CD4-positive, CD25-positive, alpha-beta regulatory T cell (primary cell): Measurements from ENCODE around the gene KCNN1. TPM values are rescaled to one million over a fixed set of nuclear protein-coding genes. Genes with fewer than 3 reads are reported as not detected.
A peak's percentile ranks its signal among the peaks of the same experiment; 100 is the strongest.

Experiments
- ATAC-seq, 2 donors: fragments of 150-1000 bp; cut with Tn5 transposase; one replicate each; pipeline ENCODE4 v1.10.0; 2021; ENCODE audit warnings: low read depth in 2 of 2, moderate number of reproducible peaks in 2 of 2, moderate library complexity in 1 of 2
- DNase-seq, 3 donors: peaks; one replicate each; pipeline versions ENCODE4 v3.0.0 to v3.0.0-alpha.2; 2012 to 2022; ENCODE audit warnings: mixed read lengths in 1 of 3
- H3K27ac ChIP-seq: one replicate; pipeline ENCODE4 v1.7.0; 2013; ENCODE audit warnings: mild to moderate bottlenecking, low read length; ENCODE audit not compliant: insufficient read depth, poor library complexity, severe bottlenecking
- H3K27me3 ChIP-seq: one replicate; pipeline ENCODE4 v1.7.0; 2013; ENCODE audit warnings: low read length; ENCODE audit not compliant: control insufficient read depth, insufficient read depth
- H3K36me3 ChIP-seq: one replicate; pipeline ENCODE4 v1.7.0; 2013; ENCODE audit warnings: mild to moderate bottlenecking, low read length, moderate library complexity; ENCODE audit not compliant: control insufficient read depth, insufficient read depth
- H3K4me1 ChIP-seq: 2 replicates; pipeline ENCODE4 v1.7.0; 2013; ENCODE audit warnings: mild to moderate bottlenecking, low read length; ENCODE audit not compliant: insufficient read depth, control insufficient read depth, poor library complexity, severe bottlenecking
- H3K4me3 ChIP-seq: one replicate; pipeline ENCODE4 v1.7.0; 2013; ENCODE audit warnings: low read depth, mild to moderate bottlenecking, low read length, moderate library complexity
- H3K9me3 ChIP-seq, 2 experiments: 1 replicate in 1 of 2; 2 replicates in 1 of 2; pipeline ENCODE4 v1.7.0; 2013; ENCODE audit warnings: low read length in 2 of 2, mild to moderate bottlenecking in 1 of 2, moderate library complexity in 1 of 2; ENCODE audit not compliant: control insufficient read depth in 2 of 2
- H3K27ac Mint-ChIP-seq, 3 donors: one replicate each; pipeline ENCODE4 v1.8.0; 2020 to 2022; ENCODE audit warnings: mild to moderate bottlenecking in 3 of 3, mixed read lengths in 3 of 3, moderate library complexity in 2 of 3
- H3K27me3 Mint-ChIP-seq: one replicate; pipeline ENCODE4 v1.8.0; 2022; ENCODE audit warnings: mild to moderate bottlenecking, mixed read lengths
- H3K36me3 Mint-ChIP-seq: one replicate; pipeline ENCODE4 v1.8.0; 2020; ENCODE audit warnings: mixed read lengths
- H3K4me1 Mint-ChIP-seq, 4 donors: one replicate each; pipeline ENCODE4 v1.8.0; 2020 to 2022; ENCODE audit warnings: mixed read lengths in 4 of 4, mild to moderate bottlenecking in 1 of 4
- H3K4me3 Mint-ChIP-seq, 4 donors: one replicate each; pipeline ENCODE4 v1.8.0; 2020 to 2022; ENCODE audit warnings: mild to moderate bottlenecking in 4 of 4, mixed read lengths in 4 of 4, moderate library complexity in 3 of 4
- H3K9me3 Mint-ChIP-seq, 7 donors: one replicate each; pipeline ENCODE4 v1.8.0; 2020 to 2022; ENCODE audit warnings: mixed read lengths in 7 of 7, mild to moderate bottlenecking in 3 of 7, moderate library complexity in 2 of 7
- polyA plus RNA-seq, 4 donors: library from polyadenylated mRNA; unstranded; fragments of 300-500 nt; fragmentation: Illumina TruSeq; gene quantifications; one replicate each; pipeline ENCODE4 v1.2.3, GENCODE V29; 2021
- total RNA-seq: library from RNA; stranded (reverse); gene quantifications from one replicate; pipeline ENCODE4 v1.2.3, GENCODE V29; 2022

KCNN1 gene
- total and polyA plus RNA-seq, 5 donors from 2014 or later = not detected

DNA sequence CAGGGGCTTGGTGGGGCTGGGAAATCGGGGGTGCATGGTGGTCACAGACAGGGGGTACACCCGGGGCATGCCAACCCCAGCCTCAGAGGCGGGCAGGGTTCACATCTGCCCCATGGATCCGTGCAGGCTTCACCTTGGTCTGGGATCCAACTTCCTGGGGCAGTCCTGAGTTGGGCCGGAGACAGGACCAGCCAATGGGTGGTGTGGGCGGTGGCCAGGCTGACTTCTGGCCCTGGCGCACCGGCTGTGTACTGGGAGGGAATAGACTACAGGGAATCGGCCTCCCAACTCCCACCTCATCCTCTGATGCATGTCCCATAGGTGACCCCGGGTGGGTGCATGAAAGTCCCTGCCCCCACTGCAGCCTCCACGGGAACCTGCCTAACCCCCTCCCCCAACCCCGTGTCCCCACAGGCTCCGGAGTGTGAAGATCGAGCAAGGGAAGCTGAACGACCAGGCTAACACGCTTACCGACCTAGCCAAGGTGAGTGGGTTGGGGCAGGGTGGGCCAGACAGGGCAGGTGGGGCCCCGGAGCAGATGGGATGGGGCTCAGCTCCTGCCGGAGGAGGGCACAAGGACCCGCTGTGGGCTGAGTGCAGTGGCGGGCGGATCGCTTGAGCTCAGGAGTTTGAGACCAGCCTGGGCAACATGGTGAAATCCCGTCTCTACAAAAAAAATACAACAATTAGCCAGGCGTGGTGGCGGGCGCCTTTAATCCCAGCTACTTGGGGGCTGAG lies 26.3 kb downstream of the KCNN1 start:
- no peak for ATAC-seq
- Mint-ChIP-seq H3K4me3 (no peak overlapping the region), H3K27me3 (peaks cover 6% of the 10 kb centered on the region), H3K36me3 (no peaks in the 10 kb centered on the region), H3K4me1 (peaks cover 0 to 8% (median 3%) of the 10 kb centered on the region in 4 donors), H3K27ac (no peak overlapping the region), H3K9me3 (no peaks in the 10 kb centered on the region)
- Histone ChIP-seq H3K9me3 (no peaks in the 10 kb centered on the region), H3K27me3 (no peaks in the 10 kb centered on the region), H3K36me3 (no peaks in the 10 kb centered on the region), H3K4me1 (no peaks in the 10 kb centered on the region), H3K27ac (no peak overlapping the region), H3K4me3 (no peak overlapping the region)
- no peak for DNase-seq

DNA sequence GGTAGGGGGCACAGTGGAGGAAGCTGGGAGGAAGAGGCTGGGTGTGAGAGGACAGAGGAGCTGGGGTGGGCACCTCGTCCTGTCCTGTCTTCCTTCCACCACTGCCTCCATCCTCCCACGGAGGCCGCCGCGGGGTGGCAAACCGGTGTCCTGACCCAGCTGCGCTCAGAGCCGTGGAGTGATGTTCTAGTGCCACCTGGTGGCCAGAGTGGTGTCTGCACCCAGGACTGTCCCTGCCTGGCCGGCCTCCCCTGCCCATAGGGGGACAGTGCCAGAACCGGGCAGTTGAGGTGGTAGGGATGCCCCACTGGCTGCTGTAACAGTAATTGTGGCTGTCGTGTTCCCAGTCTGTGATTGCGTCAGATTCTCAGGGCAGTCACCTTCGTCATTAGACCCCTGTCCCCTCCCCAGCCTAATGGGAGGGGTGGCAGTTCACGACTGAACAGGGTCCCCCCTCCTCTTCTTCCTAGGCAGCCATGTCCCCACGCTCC lies 30.0 kb downstream of the KCNN1 start:
- Mint-ChIP-seq H3K4me3 (peak overlapping the region in 1 of 4 donors; percentile 82), H3K27me3 (peaks cover 6% of the 10 kb centered on the region), H3K9me3 (peaks cover 0 to 1% (median 0%) of the 10 kb centered on the region in 7 donors), H3K36me3 (no peaks in the 10 kb centered on the region), H3K27ac (peak overlapping the region; percentile 26 to 32 (median 31)), H3K4me1 (peaks cover 3 to 22% (median 10%) of the 10 kb centered on the region in 4 donors)
- no peaks in the 10 kb centered on the region for H3K9me3 ChIP-seq
- no peaks in the 10 kb centered on the region for H3K27me3 ChIP-seq
- peak; percentile 76 to 82 (median 78) for DNase-seq
- H3K27ac ChIP-seq = no peak overlapping the region
- peaks cover 15% of the 10 kb centered on the region for H3K4me1 ChIP-seq
- H3K36me3 ChIP-seq = no peaks in the 10 kb centered on the region
- H3K4me3 ChIP-seq = no peak overlapping the region
- ATAC-seq = peak; percentile 54 to 59

DNA sequence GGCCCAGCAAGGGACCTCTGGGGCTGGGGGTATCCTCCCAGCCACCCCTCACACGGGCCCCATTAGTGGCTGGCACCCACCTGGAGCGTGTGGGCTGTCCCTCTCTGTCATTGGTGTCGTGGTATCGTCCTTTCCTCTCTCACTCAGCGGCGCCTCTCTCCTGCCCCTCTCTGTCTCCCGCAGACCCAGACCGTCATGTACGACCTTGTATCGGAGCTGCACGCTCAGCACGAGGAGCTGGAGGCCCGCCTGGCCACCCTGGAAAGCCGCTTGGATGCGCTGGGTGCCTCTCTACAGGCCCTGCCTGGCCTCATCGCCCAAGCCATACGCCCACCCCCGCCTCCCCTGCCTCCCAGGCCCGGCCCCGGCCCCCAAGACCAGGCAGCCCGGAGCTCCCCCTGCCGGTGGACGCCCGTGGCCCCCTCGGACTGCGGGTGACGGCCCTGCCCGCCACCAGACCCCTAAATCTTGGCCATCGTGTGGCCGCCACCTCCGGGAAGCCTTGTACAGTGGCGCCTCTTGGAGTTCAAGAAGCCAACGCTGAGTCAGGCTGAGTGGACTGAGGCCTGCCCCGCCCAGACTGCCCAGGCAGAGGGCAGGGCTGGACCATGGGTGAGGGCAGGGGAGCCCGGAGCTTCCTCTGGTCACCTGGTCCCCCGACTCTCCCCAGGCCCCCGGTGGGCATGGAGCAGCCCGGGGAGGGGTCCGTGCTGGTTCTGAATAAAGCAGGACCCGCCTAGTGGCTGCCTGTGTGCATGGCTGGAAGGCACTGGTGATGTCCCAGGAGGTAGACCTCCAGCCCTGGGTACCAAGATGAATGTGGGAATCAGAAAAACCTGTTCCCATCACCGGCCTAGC lies 31.3 kb downstream of the KCNN1 start:
- Histone ChIP-seq H3K27ac (no peak overlapping the region), H3K9me3 (no peaks in the 10 kb centered on the region), H3K36me3 (no peaks in the 10 kb centered on the region), H3K27me3 (no peaks in the 10 kb centered on the region), H3K4me1 (peaks cover 27% of the 10 kb centered on the region), H3K4me3 (no peak overlapping the region)
- Mint-ChIP-seq H3K4me1 (peaks cover 3 to 31% (median 12%) of the 10 kb centered on the region in 4 donors), H3K27me3 (peaks cover 6% of the 10 kb centered on the region), H3K36me3 (no peaks in the 10 kb centered on the region), H3K4me3 (peak overlapping the region in 2 of 4 donors; percentile 36 to 40), H3K27ac (no peak overlapping the region), H3K9me3 (peaks cover 0 to 1% (median 0%) of the 10 kb centered on the region in 7 donors)
- DNase-seq (no peak), ATAC-seq (no peak)

DNA sequence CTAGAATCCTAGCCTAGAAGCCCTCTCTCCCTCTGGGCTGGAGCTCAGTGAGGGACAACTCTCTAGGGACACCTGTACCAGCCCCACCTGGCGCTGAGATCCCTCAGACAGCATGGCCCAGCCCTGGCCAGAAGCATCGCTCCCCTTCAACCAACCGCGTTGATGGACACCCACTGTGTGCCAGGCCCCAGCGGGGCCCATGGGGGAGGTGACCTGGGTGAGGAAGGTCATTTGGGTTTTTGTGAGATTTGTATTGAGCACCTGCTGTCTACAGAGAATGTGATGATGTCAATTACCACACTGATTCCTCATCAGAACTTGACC lies 31.9 kb downstream of the KCNN1 start:
- Mint-ChIP-seq H3K36me3 (no peaks in the 10 kb centered on the region), H3K27ac (peak overlapping the region; percentile 38 to 100 (median 88)), H3K4me1 (peaks cover 3 to 34% (median 12%) of the 10 kb centered on the region in 4 donors), H3K27me3 (peaks cover 6% of the 10 kb centered on the region), H3K4me3 (peak overlapping the region; percentile 23 to 71 (median 38)), H3K9me3 (peaks cover 0 to 1% (median 0%) of the 10 kb centered on the region in 7 donors)
- H3K4me3 ChIP-seq = no peak overlapping the region
- H3K27ac ChIP-seq = no peak overlapping the region
- H3K36me3 ChIP-seq = no peaks in the 10 kb centered on the region
- ATAC-seq = no peak
- DNase-seq = no peak
- no peaks in the 10 kb centered on the region for H3K9me3 ChIP-seq
- peaks cover 27% of the 10 kb centered on the region for H3K4me1 ChIP-seq
- H3K27me3 ChIP-seq = no peaks in the 10 kb centered on the region

DNA sequence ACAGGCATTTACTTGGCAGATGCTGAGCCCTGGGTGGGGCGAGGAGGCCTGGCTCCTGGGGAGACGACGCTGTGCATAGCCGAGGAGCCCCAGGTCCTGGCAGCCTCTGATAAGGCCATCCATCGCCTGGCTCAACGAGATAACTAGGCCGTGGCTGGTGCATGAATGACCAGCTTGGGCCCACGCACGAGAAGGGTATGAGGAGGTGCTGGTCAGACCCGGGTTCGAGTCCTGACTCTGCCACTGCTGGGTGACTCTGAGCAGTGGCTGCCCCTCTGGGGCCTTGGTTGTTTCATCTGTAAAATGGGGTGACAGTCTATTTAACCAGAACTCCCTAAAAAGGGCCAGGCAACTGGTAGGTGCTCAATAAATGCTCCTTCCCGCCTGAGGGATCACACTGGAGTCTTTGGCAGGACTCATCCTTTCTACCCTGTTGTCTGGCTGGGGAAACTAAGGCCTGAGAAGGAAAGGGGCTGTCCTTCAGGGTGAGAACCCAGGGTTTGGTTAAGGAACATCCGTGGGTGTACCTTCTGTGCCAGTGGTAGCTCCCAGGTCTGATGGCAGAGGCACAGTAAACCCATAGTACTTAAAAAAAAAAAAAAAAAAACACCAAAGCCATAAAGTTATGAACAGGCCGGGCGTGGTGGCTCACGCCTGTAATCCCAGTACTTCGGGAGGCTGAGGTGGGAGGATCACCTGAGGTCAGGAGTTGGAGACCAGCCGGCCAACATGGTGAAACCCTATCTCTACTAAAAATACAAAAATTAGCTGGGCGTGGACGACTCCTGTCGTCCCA lies 33.0 kb downstream of the KCNN1 start:
- Histone ChIP-seq H3K9me3 (no peaks in the 10 kb centered on the region), H3K27me3 (no peaks in the 10 kb centered on the region), H3K36me3 (no peaks in the 10 kb centered on the region), H3K4me3 (peak overlapping the region; percentile 70), H3K4me1 (peaks cover 27% of the 10 kb centered on the region), H3K27ac (peak overlapping the region; percentile 94)
- ATAC-seq (no peak), DNase-seq (peak in 1 of 3 donors; percentile 16)
- peaks cover 0 to 1% (median 0%) of the 10 kb centered on the region in 7 donors for H3K9me3 Mint-ChIP-seq
- peaks cover 6% of the 10 kb centered on the region for H3K27me3 Mint-ChIP-seq
- H3K27ac Mint-ChIP-seq = peak overlapping the region; percentile 91 to 100 (median 99)
- H3K4me3 Mint-ChIP-seq = peak overlapping the region; percentile 89 to 92 (median 91)
- H3K36me3 Mint-ChIP-seq = no peaks in the 10 kb centered on the region
- H3K4me1 Mint-ChIP-seq = peaks cover 3 to 36% (median 12%) of the 10 kb centered on the region in 4 donors

DNA sequence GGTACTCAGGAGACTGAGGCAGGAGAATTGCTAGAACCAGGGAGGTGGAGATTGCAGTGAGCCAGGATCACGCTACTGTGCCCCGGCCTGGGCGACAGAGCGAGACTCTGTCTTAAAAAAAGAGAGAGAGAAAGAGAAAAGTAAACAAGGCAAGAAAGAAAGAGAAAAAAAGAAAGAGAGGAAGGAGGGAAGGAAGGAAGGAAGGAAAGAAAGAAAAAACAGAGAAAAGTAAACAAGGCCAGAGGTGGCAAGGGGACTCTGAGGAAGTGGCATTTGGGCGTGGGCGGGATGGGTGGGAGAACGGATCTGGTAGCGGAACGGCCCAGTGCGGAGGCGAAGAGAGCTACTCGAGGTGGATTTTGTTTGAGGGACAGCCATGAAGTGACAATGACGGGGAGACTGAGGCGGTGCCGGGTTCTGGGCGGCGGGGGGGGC lies 33.6 kb downstream of the KCNN1 start:
- ATAC-seq (no peak), DNase-seq (no peak)
- peak overlapping the region; percentile 89 to 92 (median 91) for H3K4me3 Mint-ChIP-seq
- H3K27ac Mint-ChIP-seq = peak overlapping the region; percentile 91 to 100 (median 99)
- H3K9me3 ChIP-seq = no peaks in the 10 kb centered on the region
- H3K27me3 Mint-ChIP-seq = peaks cover 6% of the 10 kb centered on the region
- H3K36me3 ChIP-seq = no peaks in the 10 kb centered on the region
- H3K27me3 ChIP-seq = no peaks in the 10 kb centered on the region
- H3K9me3 Mint-ChIP-seq = peaks cover 0 to 1% (median 0%) of the 10 kb centered on the region in 7 donors
- H3K4me1 Mint-ChIP-seq = peaks cover 3 to 36% (median 12%) of the 10 kb centered on the region in 4 donors
- H3K4me1 ChIP-seq = peaks cover 27% of the 10 kb centered on the region
- H3K4me3 ChIP-seq = peak overlapping the region; percentile 70
- peak overlapping the region; percentile 94 for H3K27ac ChIP-seq
- no peaks in the 10 kb centered on the region for H3K36me3 Mint-ChIP-seq
